Sigmoid colon (tissue), 7 donors: ENCODE measurements around the gene CYP39A1. TPM values are rescaled to one million over a fixed set of nuclear protein-coding genes. Genes with fewer than 3 reads are reported as not detected.

Experiments used
- DNase-seq: peaks from one replicate; pipeline ENCODE4 v3.0.0-alpha.2; 2019
- H3K27ac ChIP-seq, 4 donors: fragments of 200-600 bp; sonication (generic); one replicate each; pipeline ENCODE4 v1.5.1; 2016 to 2019; ENCODE audit warnings: mild to moderate bottlenecking in 1 of 4
- H3K27me3 ChIP-seq, 3 donors: fragments of 200-600 bp; sonication (generic); one replicate each; pipeline ENCODE4 v1.5.1; 2019; ENCODE audit warnings: mild to moderate bottlenecking in 1 of 3
- H3K36me3 ChIP-seq, 4 donors: fragments of 200-600 bp; sonication (generic); one replicate each; pipeline ENCODE4 v1.5.1; 2016 to 2019
- H3K4me1 ChIP-seq, 4 donors: fragments of 200-600 bp; sonication (generic); one replicate each; pipeline ENCODE4 v1.5.1; 2017 to 2019
- H3K4me3 ChIP-seq, 4 donors: fragments of 200-600 bp; sonication (generic); one replicate each; pipeline ENCODE4 v1.5.1; 2017 to 2019; ENCODE audit warnings: mild to moderate bottlenecking in 2 of 4, moderate library complexity in 1 of 4
- H3K9me3 ChIP-seq, 4 donors: fragments of 200-600 bp in 3 of 4; sonication (generic) in 3 of 4; one replicate each; pipeline versions ENCODE4 v1.5.1 to v1.6.1; 2013 to 2019
- EP300 ChIP-seq, 4 donors: sonication (generic); formaldehyde crosslinking; IDR thresholded peaks; one replicate each; pipeline ENCODE4 v1.6.1; 2017; ENCODE audit warnings: antibody characterized with exemption in 4 of 4
- POLR2A ChIP-seq, 2 donors: fragments of 450-650 bp; IDR thresholded peaks; one replicate each; pipeline ENCODE4 v1.6.1; 2016; ENCODE audit warnings: antibody characterized with exemption in 2 of 2, mild to moderate bottlenecking in 2 of 2, moderate library complexity in 2 of 2
- POLR2AphosphoS5 ChIP-seq, 4 donors: sonication (generic); formaldehyde crosslinking; IDR thresholded peaks; one replicate each; pipeline ENCODE4 v1.6.1; 2017; ENCODE audit warnings: antibody characterized with exemption in 4 of 4
- WGBS, 2 donors: extraction: QIAGEN DNeasy Blood & Tissue Kit; methylation state at CpG; one replicate each; pipeline ENCODE4 v1.1.7; 2013; 5-methylcytosine and 5-hydroxymethylcytosine counted together
- intact Hi-C: fragments of 100-400 bp; cut with DNase I; formaldehyde crosslinking; loops from one replicate; pipeline ENCODE4 v1.15.1; 2023
- polyA plus RNA-seq, 3 donors: library from polyadenylated mRNA; stranded (reverse); fragments of 200-250 nt; gene quantifications; one replicate each; pipeline ENCODE4 v1.2.3, GENCODE V29; 2013
- total RNA-seq, 4 donors: library from RNA; depleted of rRNA; stranded (reverse); fragments of >200 nt; gene quantifications; one replicate each; pipeline ENCODE4 v1.1.0, GENCODE V29; 2016
- TF ChIP-seq, protein P1 (sequence below), 4 experiments: fragments of 450-650 bp in 3 of 4; fragments of 200-600 bp in 1 of 4; IDR thresholded peaks; one replicate each; pipeline ENCODE4 v1.5.1; 2016 to 2019; ENCODE audit warnings: antibody characterized with exemption in 4 of 4, mild to moderate bottlenecking in 3 of 4, moderate library complexity in 2 of 4
- donor health status: healthy with polysubstance abuse.
- donor health status: Bipolar disorder and iron deficiency.
- donor health status: healthy.

Gene CYP39A1
- total and polyA plus RNA-seq, 7 donors, result 1.6 to 7.7 (median 3.0) TPM

DNA sequence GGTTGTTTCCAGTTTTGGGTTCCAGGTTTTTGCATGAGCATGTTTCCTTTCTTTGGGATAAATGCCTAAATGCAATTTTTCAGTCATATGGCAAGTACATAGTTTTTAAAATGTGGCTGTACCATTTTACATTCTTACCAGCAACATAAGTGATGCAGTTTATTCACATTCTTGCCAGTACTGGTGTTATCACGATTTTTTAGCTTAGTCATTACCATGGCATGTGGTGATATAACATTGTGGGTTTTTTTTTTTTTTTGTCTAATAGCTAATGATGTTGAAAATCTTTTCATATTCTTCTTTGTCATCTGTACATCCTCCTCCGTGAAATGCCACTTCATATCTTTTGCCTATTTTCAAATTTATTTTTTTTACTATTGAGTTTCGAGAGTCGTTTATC lies 32.2 kb upstream of the CYP39A1 start:
- Histone ChIP-seq H3K4me1 (no peaks in the 10 kb centered on the region), H3K4me3 (no peak overlapping the region), H3K27ac (no peak overlapping the region), H3K27me3 (no peaks in the 10 kb centered on the region), H3K9me3 (no peaks in the 10 kb centered on the region), H3K36me3 (no peaks in the 10 kb centered on the region)
- DNase-seq, result no peak
- 81 to 85% methylated on average over 4 of the region's 4 CpGs for WGBS, 2 donors
- intact Hi-C loops, result no loop called here
- TF ChIP-seq EP300 (IDR thresholded peaks at IDR 0.05) (no peak), POLR2AphosphoS5 (IDR thresholded peaks at IDR 0.05) (no peak), POLR2A (IDR thresholded peaks at IDR 0.05) (no peak)
- TF ChIP-seq, protein P1, sequence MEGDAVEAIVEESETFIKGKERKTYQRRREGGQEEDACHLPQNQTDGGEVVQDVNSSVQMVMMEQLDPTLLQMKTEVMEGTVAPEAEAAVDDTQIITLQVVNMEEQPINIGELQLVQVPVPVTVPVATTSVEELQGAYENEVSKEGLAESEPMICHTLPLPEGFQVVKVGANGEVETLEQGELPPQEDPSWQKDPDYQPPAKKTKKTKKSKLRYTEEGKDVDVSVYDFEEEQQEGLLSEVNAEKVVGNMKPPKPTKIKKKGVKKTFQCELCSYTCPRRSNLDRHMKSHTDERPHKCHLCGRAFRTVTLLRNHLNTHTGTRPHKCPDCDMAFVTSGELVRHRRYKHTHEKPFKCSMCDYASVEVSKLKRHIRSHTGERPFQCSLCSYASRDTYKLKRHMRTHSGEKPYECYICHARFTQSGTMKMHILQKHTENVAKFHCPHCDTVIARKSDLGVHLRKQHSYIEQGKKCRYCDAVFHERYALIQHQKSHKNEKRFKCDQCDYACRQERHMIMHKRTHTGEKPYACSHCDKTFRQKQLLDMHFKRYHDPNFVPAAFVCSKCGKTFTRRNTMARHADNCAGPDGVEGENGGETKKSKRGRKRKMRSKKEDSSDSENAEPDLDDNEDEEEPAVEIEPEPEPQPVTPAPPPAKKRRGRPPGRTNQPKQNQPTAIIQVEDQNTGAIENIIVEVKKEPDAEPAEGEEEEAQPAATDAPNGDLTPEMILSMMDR (IDR thresholded peaks at IDR 0.05), result no peak

DNA sequence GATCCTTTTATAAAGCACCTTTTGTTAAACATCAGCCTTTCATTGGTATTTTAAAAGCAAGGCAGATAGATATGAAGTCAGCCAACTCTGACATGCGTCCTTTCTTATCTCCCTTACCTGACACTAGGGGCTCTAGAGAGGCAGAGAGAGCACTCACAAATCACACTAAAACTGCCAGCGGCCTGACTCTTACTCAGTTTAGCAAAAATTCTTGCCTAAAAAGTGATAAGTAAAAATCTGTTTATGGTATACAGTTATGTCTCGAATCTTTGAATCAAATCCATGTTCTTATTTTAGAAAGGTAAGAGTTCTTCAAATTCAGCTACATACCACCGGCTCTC lies 24.7 kb upstream of the CYP39A1 start:
- H3K27me3 ChIP-seq, result no peaks in the 10 kb centered on the region
- WGBS, 2 donors, result 78 to 81% methylated on average over 4 of the region's 4 CpGs
- H3K4me1 ChIP-seq, result no peaks in the 10 kb centered on the region
- H3K36me3 ChIP-seq, result peaks cover 0 to 54% (median 0%) of the 10 kb centered on the region in 4 donors
- intact Hi-C loops, result no loop called here
- no peak for TF ChIP-seq POLR2A (IDR thresholded peaks at IDR 0.05)
- TF ChIP-seq POLR2AphosphoS5 (IDR thresholded peaks at IDR 0.05), result no peak
- no peak for TF ChIP-seq EP300 (IDR thresholded peaks at IDR 0.05)
- TF ChIP-seq, protein P1 (IDR thresholded peaks at IDR 0.05), result no peak
- H3K27ac ChIP-seq, result no peak overlapping the region
- no peaks in the 10 kb centered on the region for H3K9me3 ChIP-seq
- H3K4me3 ChIP-seq, result no peak overlapping the region
- DNase-seq, result no peak

DNA sequence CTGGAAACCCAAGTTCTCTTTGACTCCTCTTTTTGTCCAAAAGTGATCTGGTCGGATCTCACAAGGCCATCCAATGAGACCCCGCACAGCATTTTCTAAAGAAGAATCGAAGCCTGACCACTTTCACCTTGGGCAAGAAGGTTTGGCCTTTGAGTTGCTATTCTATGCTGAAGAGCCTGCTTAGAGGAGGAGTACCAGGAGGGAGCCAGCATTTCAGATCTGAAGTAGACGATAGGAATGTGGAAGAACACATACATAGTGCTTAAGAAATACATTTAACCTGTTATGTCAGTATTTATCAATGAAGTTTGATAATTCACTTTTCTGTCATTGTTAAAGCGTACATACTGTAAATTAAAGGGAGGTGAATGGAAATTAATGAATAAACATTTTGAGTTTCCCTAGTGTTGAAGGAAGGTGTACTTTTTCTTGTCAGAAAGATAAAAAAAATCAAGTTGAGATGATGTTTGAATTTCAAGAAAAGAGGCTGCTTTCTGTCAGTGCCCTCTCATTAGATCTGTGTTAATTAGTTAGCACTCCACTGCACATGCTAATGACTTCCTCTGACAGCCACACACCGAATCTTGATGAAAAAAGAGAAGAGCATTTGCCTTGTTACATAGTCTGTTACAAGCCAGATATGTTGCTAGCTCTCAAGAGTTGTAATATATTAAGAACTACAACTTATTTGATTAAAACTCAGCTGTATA lies 24.1 kb upstream of the CYP39A1 start:
- H3K27me3 ChIP-seq, result no peaks in the 10 kb centered on the region
- H3K9me3 ChIP-seq, result no peaks in the 10 kb centered on the region
- no peak for TF ChIP-seq EP300 (IDR thresholded peaks at IDR 0.05)
- no peak for TF ChIP-seq POLR2A (IDR thresholded peaks at IDR 0.05)
- TF ChIP-seq, protein P1 (IDR thresholded peaks at IDR 0.05), result no peak
- no peak for TF ChIP-seq POLR2AphosphoS5 (IDR thresholded peaks at IDR 0.05)
- no peak overlapping the region for H3K4me3 ChIP-seq
- H3K27ac ChIP-seq, result no peak overlapping the region
- H3K36me3 ChIP-seq, result peaks cover 0 to 59% (median 0%) of the 10 kb centered on the region in 4 donors
- intact Hi-C loops, result no loop called here
- no peaks in the 10 kb centered on the region for H3K4me1 ChIP-seq
- no peak for DNase-seq
- WGBS, 2 donors, result 88 to 91% methylated on average over 6 of the region's 6 CpGs

DNA sequence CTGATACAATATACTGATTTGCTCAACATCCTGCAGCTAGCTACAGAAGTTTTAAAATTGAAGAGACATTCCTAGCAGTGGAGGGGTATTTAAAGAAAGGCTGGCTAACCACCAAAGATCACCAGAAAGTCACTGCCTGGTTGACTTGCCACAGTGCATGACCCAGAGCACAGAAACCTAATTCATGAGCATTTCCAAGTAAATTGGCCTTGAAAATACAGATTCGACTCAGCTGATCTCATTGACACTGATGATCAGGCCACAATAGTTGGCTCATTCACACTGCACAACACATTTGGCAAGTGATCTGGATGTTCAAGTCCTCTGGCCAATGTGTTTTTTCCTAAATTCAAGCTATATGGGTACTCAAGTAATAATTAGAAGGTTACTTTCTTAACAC lies 21.8 kb upstream of the CYP39A1 start:
- 85 to 92% methylated on average over 1 of the region's 1 CpG for WGBS, 2 donors
- Histone ChIP-seq H3K27ac (no peak overlapping the region), H3K27me3 (no peaks in the 10 kb centered on the region), H3K4me1 (no peaks in the 10 kb centered on the region), H3K36me3 (peaks cover 0 to 79% (median 6%) of the 10 kb centered on the region in 4 donors), H3K4me3 (no peak overlapping the region), H3K9me3 (no peaks in the 10 kb centered on the region)
- intact Hi-C loops, result no loop called here
- DNase-seq, result no peak
- TF ChIP-seq EP300 (IDR thresholded peaks at IDR 0.05), result no peak
- TF ChIP-seq POLR2A (IDR thresholded peaks at IDR 0.05), result no peak
- TF ChIP-seq, protein P1 (IDR thresholded peaks at IDR 0.05), result no peak
- TF ChIP-seq POLR2AphosphoS5 (IDR thresholded peaks at IDR 0.05), result no peak

GRCh38 chr6:46667377-46667776 lies 14.8 kb upstream of the CYP39A1 start:
- Histone ChIP-seq H3K27me3 (no peaks in the 10 kb centered on the region), H3K36me3 (peaks cover 0 to 61% (median 11%) of the 10 kb centered on the region in 4 donors), H3K4me1 (no peaks in the 10 kb centered on the region), H3K9me3 (no peaks in the 10 kb centered on the region), H3K27ac (no peak overlapping the region), H3K4me3 (no peak overlapping the region)
- TF ChIP-seq, protein P1 (IDR thresholded peaks at IDR 0.05), result no peak
- TF ChIP-seq EP300 (IDR thresholded peaks at IDR 0.05) (no peak), POLR2AphosphoS5 (IDR thresholded peaks at IDR 0.05) (no peak), POLR2A (IDR thresholded peaks at IDR 0.05) (no peak)
- DNase-seq, result no peak
- intact Hi-C loops, result no loop called here
- 93 to 95% methylated on average over 2 of the region's 2 CpGs for WGBS, 2 donors
